Cardiac muscle cell (in vitro differentiated cells and primary cell): ENCODE results near the gene ZFAND3. TPM values are rescaled to one million over a fixed set of nuclear protein-coding genes. Genes with fewer than 3 reads are reported as not detected.

Source experiments
- DNase-seq, 2 donors: peaks; one replicate each; pipeline versions ENCODE4 v3.0.0 to v3.0.0-alpha.2; 2010 to 2017; ENCODE audit warnings: low read depth in 1 of 2, low spot score in 1 of 2
- H3K27ac ChIP-seq: fragments of 200-600 bp; sonication (generic); 2 replicates; pipeline ENCODE4 v1.5.1; 2016
- H3K27me3 ChIP-seq: fragments of 200-600 bp; sonication (generic); 2 replicates; pipeline ENCODE4 v1.6.0; 2016; ENCODE audit warnings: control low read depth
- H3K36me3 ChIP-seq: fragments of 200-600 bp; sonication (generic); 2 replicates; pipeline ENCODE4 v1.5.1; 2016; ENCODE audit warnings: control low read depth
- H3K4me1 ChIP-seq: fragments of 200-600 bp; sonication (generic); 2 replicates; pipeline ENCODE4 v1.8.1; 2017; ENCODE audit warnings: low read depth, mild to moderate bottlenecking, mixed run types
- H3K4me3 ChIP-seq: fragments of 200-600 bp; sonication (generic); 2 replicates; pipeline ENCODE4 v1.5.1; 2016; ENCODE audit warnings: mild to moderate bottlenecking
- H3K9me3 ChIP-seq: fragments of 200-600 bp; sonication (generic); 2 replicates; pipeline ENCODE4 v1.5.1; 2017; ENCODE audit warnings: low read depth, mild to moderate bottlenecking, control low read depth
- CTCF ChIP-seq: IDR thresholded peaks from 2 replicates; pipeline ENCODE4 v1.5.1; 2012; ENCODE audit warnings: low read depth, mild to moderate bottlenecking, low read length
- polyA plus RNA-seq: library from polyadenylated mRNA; unstranded; fragments of >200 nt; fragmentation: Nextera tagmentation; extraction: Ambion mirVana; gene quantifications from 2 replicates; pipeline ENCODE4 v1.2.1, GENCODE V29; 2016
- total RNA-seq: library from RNA; depleted of rRNA; stranded (reverse); fragments of >200 nt; gene quantifications from 2 replicates; pipeline ENCODE4 v1.2.3, GENCODE V29; 2016

ZFAND3 gene
- total and polyA plus RNA-seq, 2 experiments from 2014 or later = 49.9 to 68.0 TPM

- Histone ChIP-seq H3K27me3 (no peaks in the 10 kb centered on the region), H3K4me3 (no peak overlapping the region), H3K4me1 (no peaks in the 10 kb centered on the region), H3K27ac (peak overlapping the region; percentile 28), H3K36me3 (peaks cover 2% of the 10 kb centered on the region), H3K9me3 (no peaks in the 10 kb centered on the region)
- no peak for TF ChIP-seq CTCF
- DNase-seq = no peak
These were observed 332.3 kb downstream of the ZFAND3 start for GRCh38 chr6:38151580-38152500.

- no peak overlapping the region for H3K27ac ChIP-seq
- peaks cover 2% of the 10 kb centered on the region for H3K36me3 ChIP-seq
- H3K4me1 ChIP-seq = no peaks in the 10 kb centered on the region
- H3K27me3 ChIP-seq = no peaks in the 10 kb centered on the region
- no peaks in the 10 kb centered on the region for H3K9me3 ChIP-seq
- no peak for TF ChIP-seq CTCF
- no peak for DNase-seq
- H3K4me3 ChIP-seq = no peak overlapping the region
These were observed 333.1 kb downstream of the ZFAND3 start for GRCh38 chr6:38152620-38153019.

- no peak for TF ChIP-seq CTCF
- peaks cover 2% of the 10 kb centered on the region for H3K36me3 ChIP-seq
- DNase-seq = no peak
- no peak overlapping the region for H3K27ac ChIP-seq
- H3K27me3 ChIP-seq = no peaks in the 10 kb centered on the region
- H3K4me3 ChIP-seq = no peak overlapping the region
- no peaks in the 10 kb centered on the region for H3K9me3 ChIP-seq
- no peaks in the 10 kb centered on the region for H3K4me1 ChIP-seq
These were observed 333.7 kb downstream of the ZFAND3 start for GRCh38 chr6:38153076-38153797.

- Histone ChIP-seq H3K36me3 (peaks cover 2% of the 10 kb centered on the region), H3K4me1 (no peaks in the 10 kb centered on the region), H3K9me3 (no peaks in the 10 kb centered on the region), H3K4me3 (no peak overlapping the region), H3K27ac (no peak overlapping the region), H3K27me3 (no peaks in the 10 kb centered on the region)
- DNase-seq = no peak
- TF ChIP-seq CTCF = no peak
These were observed 334.3 kb downstream of the ZFAND3 start for GRCh38 chr6:38153798-38154345.

GRCh38 chr6:38154731-38155130, 335.2 kb downstream of the ZFAND3 start:
- no peak for DNase-seq
- Histone ChIP-seq H3K9me3 (no peaks in the 10 kb centered on the region), H3K27ac (no peak overlapping the region), H3K4me3 (no peak overlapping the region), H3K4me1 (no peaks in the 10 kb centered on the region), H3K36me3 (peaks cover 2% of the 10 kb centered on the region), H3K27me3 (no peaks in the 10 kb centered on the region)
- TF ChIP-seq CTCF = no peak
